Measurements from ENCODE around the gene HMCN1. TPM values are rescaled to one million over a fixed set of nuclear protein-coding genes. Genes with fewer than 3 reads are reported as not detected.

Gene HMCN1
- total and polyA plus RNA-seq, 8 donors = 0.12 to 15.1 (median 0.86) TPM

DNA sequence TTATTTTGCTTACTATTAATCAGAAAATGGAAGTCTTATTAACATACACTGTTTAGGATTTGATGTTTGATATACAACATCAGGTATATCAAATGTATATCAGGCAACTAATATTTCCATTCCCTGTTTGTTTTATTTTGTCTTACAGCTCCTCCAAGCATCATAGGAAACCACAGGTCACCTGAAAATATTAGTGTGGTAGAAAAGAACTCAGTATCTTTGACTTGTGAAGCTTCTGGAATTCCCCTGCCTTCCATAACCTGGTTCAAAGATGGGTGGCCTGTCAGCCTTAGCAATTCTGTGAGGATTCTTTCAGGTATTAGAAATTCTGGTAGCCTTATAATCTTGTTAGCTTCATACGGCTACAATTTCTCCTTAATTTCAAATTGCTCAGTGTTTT, 322.9 kb downstream of the HMCN1 start:
- DNase-seq = no peak
- Histone ChIP-seq H3K4me3 (no peak overlapping the region), H3K36me3 (no peaks in the 10 kb centered on the region), H3K9me3 (no peaks in the 10 kb centered on the region), H3K4me1 (no peaks in the 10 kb centered on the region), H3K27ac (no peak overlapping the region), H3K27me3 (no peaks in the 10 kb centered on the region)
- TF ChIP-seq POLR2AphosphoS5 (IDR thresholded peaks at IDR 0.05) = no peak
- TF ChIP-seq POLR2A (IDR thresholded peaks at IDR 0.05) = no peak
- TF ChIP-seq, protein P1, sequence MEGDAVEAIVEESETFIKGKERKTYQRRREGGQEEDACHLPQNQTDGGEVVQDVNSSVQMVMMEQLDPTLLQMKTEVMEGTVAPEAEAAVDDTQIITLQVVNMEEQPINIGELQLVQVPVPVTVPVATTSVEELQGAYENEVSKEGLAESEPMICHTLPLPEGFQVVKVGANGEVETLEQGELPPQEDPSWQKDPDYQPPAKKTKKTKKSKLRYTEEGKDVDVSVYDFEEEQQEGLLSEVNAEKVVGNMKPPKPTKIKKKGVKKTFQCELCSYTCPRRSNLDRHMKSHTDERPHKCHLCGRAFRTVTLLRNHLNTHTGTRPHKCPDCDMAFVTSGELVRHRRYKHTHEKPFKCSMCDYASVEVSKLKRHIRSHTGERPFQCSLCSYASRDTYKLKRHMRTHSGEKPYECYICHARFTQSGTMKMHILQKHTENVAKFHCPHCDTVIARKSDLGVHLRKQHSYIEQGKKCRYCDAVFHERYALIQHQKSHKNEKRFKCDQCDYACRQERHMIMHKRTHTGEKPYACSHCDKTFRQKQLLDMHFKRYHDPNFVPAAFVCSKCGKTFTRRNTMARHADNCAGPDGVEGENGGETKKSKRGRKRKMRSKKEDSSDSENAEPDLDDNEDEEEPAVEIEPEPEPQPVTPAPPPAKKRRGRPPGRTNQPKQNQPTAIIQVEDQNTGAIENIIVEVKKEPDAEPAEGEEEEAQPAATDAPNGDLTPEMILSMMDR (IDR thresholded peaks at IDR 0.05) = no peak
- no peak for TF ChIP-seq EP300 (IDR thresholded peaks at IDR 0.05)
- intact Hi-C loops (cut with DNase I; ENCODE audit: low total_unique reads) = no loop called here
- 88 to 97% (median 92%) methylated on average over 1 of the region's 1 CpG for WGBS, 5 donors

DNA sequence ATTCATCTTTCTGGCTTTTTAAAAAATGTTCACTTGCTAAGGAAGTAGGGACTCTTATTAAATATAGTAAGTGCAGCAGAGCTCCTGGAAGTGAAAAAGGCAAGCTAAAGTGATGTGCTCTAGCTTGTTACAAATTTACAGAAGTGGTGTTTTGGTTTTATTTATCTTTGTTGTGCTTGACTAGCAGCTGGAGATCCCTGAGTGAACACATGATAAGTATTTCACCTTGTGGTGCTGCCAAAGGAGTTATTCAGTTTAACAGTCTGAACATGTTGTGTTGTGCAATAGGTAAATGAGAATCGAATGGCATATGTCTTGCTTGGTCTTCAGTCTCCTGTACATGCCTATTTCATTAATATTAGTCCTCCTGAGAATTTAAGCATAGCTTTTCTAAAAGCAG, 325.1 kb downstream of the HMCN1 start:
- H3K27me3 ChIP-seq = no peaks in the 10 kb centered on the region
- WGBS, 5 donors = 52 to 60% (median 56%) methylated on average over 1 of the region's 1 CpG
- no peaks in the 10 kb centered on the region for H3K4me1 ChIP-seq
- H3K27ac ChIP-seq = no peak overlapping the region
- intact Hi-C loops (cut with DNase I; ENCODE audit: low total_unique reads) = no loop called here
- no peak overlapping the region for H3K4me3 ChIP-seq
- DNase-seq = no peak
- H3K36me3 ChIP-seq = no peaks in the 10 kb centered on the region
- H3K9me3 ChIP-seq = no peaks in the 10 kb centered on the region
- no peak for TF ChIP-seq POLR2A (IDR thresholded peaks at IDR 0.05)
- no peak for TF ChIP-seq EP300 (IDR thresholded peaks at IDR 0.05)

DNA sequence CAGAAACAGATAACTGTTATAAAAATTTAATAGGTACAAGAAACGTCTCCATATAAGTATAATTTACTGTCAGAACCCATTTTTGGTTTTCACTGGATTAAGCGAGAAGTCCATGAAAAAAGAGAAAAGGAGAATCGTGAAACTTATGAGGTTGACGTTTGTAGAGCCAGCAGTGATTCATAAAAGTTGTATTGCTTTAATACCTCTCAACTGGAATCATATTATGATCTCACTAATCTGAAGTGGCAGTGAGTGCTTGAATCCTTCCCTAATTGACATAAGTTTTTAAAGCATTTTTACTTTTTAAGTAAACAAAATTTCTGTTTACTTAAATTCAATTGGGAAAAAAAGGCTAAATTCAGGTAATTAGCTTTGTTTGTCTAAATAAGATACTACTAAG, 325.6 kb downstream of the HMCN1 start:
- Histone ChIP-seq H3K4me3 (no peak overlapping the region), H3K27me3 (no peaks in the 10 kb centered on the region), H3K36me3 (no peaks in the 10 kb centered on the region), H3K27ac (no peak overlapping the region), H3K4me1 (no peaks in the 10 kb centered on the region), H3K9me3 (no peaks in the 10 kb centered on the region)
- 74 to 84% (median 76%) methylated on average over 4 of the region's 4 CpGs for WGBS, 5 donors
- intact Hi-C loops (cut with DNase I; ENCODE audit: low total_unique reads) = no loop called here
- TF ChIP-seq EP300 (IDR thresholded peaks at IDR 0.05) (no peak), POLR2A (IDR thresholded peaks at IDR 0.05) (no peak), POLR2AphosphoS5 (IDR thresholded peaks at IDR 0.05) (no peak)
- TF ChIP-seq, protein P1 (IDR thresholded peaks at IDR 0.05) = no peak
- no peak for DNase-seq

DNA sequence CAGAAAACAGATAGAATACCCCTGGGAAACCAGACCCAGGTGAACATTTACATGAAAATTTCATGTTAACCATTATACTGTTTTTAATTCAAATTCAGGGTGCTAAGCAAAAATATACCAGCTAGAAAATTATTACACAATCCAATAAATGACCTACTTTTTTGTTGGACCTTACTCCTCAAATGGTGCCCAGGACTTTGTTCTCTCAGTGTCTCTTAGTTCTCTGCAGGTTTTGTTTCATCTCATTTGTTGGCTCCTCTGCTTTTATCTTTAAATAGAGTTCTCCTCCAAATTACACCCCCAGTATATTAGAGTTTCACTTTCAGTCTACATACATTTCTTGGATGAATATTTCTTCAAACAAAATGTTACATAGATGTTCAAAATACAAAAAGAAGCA, 326.0 kb downstream of the HMCN1 start:
- no peaks in the 10 kb centered on the region for H3K4me1 ChIP-seq
- H3K27ac ChIP-seq = no peak overlapping the region
- TF ChIP-seq, protein P1 (IDR thresholded peaks at IDR 0.05) = no peak
- no peak for TF ChIP-seq POLR2A (IDR thresholded peaks at IDR 0.05)
- TF ChIP-seq EP300 (IDR thresholded peaks at IDR 0.05) = no peak
- no peak for TF ChIP-seq POLR2AphosphoS5 (IDR thresholded peaks at IDR 0.05)
- DNase-seq = no peak
- no peaks in the 10 kb centered on the region for H3K27me3 ChIP-seq
- intact Hi-C loops (cut with DNase I; ENCODE audit: low total_unique reads) = no loop called here
- H3K4me3 ChIP-seq = no peak overlapping the region
- H3K36me3 ChIP-seq = no peaks in the 10 kb centered on the region
- no peaks in the 10 kb centered on the region for H3K9me3 ChIP-seq

DNA sequence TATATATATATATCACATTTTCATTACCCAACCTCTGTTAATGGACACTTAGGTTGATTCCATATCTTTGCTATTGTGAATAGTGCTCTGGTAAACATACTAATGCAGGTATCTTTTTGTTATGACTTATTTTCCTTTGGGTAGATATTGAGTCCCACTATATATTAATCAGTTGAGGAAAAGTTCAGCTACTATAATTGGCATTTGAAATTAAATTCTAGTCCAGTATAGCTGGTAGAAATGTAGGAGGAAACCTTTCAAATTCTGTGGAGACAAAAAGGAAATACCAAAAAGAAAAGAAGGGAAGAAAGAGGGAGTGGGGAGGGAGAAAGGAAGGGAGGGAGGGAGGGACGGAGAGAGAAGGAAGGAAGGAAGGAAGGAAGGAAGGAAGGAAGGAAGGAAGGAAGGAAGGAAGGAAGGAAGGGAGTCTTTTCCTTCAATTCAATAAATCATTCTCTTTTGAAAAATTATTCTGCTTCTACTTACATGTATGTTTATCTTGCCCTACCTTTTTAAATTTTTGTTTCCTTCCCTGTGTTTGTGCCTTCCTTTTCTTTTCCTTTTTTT, 329.0 kb downstream of the HMCN1 start:
- no peak overlapping the region for H3K27ac ChIP-seq
- TF ChIP-seq POLR2A (IDR thresholded peaks at IDR 0.05) (no peak), POLR2AphosphoS5 (IDR thresholded peaks at IDR 0.05) (no peak), EP300 (IDR thresholded peaks at IDR 0.05) (no peak)
- TF ChIP-seq, protein P1 (IDR thresholded peaks at IDR 0.05) = no peak
- H3K4me3 ChIP-seq = no peak overlapping the region
- no peaks in the 10 kb centered on the region for H3K9me3 ChIP-seq
- intact Hi-C loops (cut with DNase I; ENCODE audit: low total_unique reads) = no loop called here
- no peaks in the 10 kb centered on the region for H3K27me3 ChIP-seq
- no peaks in the 10 kb centered on the region for H3K36me3 ChIP-seq
- WGBS, 5 donors = 43 to 79% (median 71%) methylated on average over 1 of the region's 1 CpG
- no peak for DNase-seq
- no peaks in the 10 kb centered on the region for H3K4me1 ChIP-seq

All from stomach (tissue), 9 donors.